ENCODE data around the gene TMEM266.
"Not testable (repeated sequence)": the region's sequence is repeated elsewhere in the genome, so short reads cannot be mapped to it uniquely, and the experiment has no call there.

Gene TMEM266

GRCh38 chr15:76059320-76060117 is at the start of gene TMEM266:
TSS of gene TMEM266 (plus strand) at chr15:76059985. CDS start at chr15:76134264, 74,279 bp downstream.
- TF ChIP-seq, protein P1, sequence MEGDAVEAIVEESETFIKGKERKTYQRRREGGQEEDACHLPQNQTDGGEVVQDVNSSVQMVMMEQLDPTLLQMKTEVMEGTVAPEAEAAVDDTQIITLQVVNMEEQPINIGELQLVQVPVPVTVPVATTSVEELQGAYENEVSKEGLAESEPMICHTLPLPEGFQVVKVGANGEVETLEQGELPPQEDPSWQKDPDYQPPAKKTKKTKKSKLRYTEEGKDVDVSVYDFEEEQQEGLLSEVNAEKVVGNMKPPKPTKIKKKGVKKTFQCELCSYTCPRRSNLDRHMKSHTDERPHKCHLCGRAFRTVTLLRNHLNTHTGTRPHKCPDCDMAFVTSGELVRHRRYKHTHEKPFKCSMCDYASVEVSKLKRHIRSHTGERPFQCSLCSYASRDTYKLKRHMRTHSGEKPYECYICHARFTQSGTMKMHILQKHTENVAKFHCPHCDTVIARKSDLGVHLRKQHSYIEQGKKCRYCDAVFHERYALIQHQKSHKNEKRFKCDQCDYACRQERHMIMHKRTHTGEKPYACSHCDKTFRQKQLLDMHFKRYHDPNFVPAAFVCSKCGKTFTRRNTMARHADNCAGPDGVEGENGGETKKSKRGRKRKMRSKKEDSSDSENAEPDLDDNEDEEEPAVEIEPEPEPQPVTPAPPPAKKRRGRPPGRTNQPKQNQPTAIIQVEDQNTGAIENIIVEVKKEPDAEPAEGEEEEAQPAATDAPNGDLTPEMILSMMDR (IDR thresholded peaks at IDR 0.05; ENCODE audit: low read depth, low read length), result no peak
- DNase-seq (ENCODE audit: low read depth in 2 of 2), result peak in 1 of 2 donors; percentile 9
- H3K4me3 ChIP-seq (replicated peaks in 1 of 2; ENCODE audit: low read depth in 2 of 2, low read length in 2 of 2), result peak within 1 kb of the TSS; percentile 46 to 53

GRCh38 chr15:76010613-76011012 is 49.2 kb upstream of the TMEM266 start:
- TF ChIP-seq, protein P1 (IDR thresholded peaks at IDR 0.05; ENCODE audit: low read depth, low read length), result no peak

DNA sequence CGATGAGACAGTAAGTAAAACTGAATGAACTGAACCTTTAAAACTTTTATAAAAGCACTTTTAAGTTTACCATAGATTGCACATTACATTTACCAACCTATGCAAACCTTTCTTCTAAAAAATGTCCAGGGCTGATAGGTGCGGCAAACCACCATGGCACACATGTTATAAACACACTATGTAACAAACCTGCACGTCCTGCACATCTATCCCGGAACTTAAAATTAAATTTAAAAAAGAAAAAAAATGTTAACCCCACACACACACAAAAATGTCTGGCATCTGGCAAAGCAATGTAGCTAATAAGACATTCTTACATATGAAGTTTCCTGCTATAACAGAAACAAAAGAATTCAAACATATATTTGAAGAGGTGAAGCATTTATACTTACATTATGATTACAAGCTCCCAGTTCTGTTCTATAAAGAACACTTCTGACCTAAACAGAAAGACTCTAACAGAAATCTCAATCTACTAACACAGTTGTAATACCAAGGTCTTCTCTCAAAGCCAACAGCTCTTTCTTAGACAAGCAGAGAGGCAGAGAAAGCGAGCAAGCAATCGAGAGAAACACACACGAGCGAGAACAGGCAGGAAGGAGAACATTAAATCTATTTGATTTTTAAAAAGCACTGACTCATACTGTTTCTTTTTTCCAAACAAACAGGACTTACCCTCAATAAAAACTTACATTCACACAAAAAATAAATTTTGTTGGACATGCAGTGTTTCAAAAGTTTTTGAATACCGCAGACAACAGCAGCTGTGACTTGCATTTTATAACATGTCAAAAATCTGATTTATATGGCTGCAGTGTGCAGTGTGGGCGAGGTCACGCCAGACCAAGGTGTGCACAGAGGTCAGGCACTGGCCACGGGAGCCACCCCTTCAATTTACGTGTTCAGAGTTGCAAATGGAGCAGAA is 47.9 kb upstream of the TMEM266 start, which contains the start of gene NRG4:
TSS of gene NRG4 (minus strand) at position 798 of the 925 bp plus-strand sequence. CDS start 1,194 bp downstream, outside the sequence.
- TF ChIP-seq, protein P1 (IDR thresholded peaks at IDR 0.05; ENCODE audit: low read depth, low read length), result no peak
- H3K4me3 ChIP-seq (replicated peaks in 1 of 2; ENCODE audit: low read depth in 2 of 2, low read length in 2 of 2), result no peak within 1 kb of the TSS
- peak; percentile 2 to 5 for DNase-seq (ENCODE audit: low read depth in 2 of 2)

More at GRCh38 chr15:76010613-76011012, 49.2 kb upstream of the TMEM266 start:
- DNase-seq (ENCODE audit: low read depth in 2 of 2), result no peak
- H3K4me3 ChIP-seq (replicated peaks in 1 of 2; ENCODE audit: low read depth in 2 of 2, low read length in 2 of 2), result no peak overlapping the region

GRCh38 chr15:76013470-76013869 is 46.3 kb upstream of the TMEM266 start:
- DNase-seq (ENCODE audit: low read depth in 2 of 2); H3K4me3 ChIP-seq (replicated peaks in 1 of 2; ENCODE audit: low read depth in 2 of 2, low read length in 2 of 2): not testable (repeated sequence)

DNA sequence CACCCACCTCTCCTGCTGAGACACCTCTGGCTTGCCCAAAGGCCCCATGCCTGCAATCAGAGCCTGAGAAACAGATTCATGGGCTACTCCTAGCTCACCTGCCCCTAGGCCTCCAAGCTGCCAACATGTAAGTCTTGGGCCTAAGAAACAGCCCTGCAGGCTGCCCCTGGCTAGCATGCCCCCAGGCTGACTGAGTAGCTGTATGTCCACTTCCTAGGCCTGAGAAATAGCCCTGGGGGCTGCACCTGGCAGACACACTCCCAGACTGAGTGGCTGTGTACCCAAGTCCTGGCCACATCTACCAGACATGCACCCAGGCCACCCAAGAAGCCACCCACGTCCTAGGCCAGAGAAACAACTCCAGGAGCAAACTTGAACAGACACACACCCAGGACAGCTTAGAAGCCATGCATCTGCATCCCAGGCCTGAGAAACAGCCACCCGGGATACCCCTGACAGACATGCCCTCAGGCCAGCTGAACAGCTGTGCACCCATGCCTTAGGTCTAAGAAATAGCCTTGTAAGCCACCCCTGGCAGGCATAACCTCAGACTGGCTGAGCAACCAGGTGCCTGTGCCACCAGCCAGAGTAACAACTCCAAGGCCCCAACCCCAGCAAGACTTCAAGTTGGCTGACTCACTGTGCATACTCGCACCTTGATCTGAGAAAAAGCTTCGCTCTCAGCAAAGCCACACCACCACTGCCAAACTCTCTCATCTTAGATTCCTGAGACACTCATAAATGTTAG is 35.6 kb upstream of the TMEM266 start:
- no peak for DNase-seq (ENCODE audit: low read depth in 2 of 2)
- TF ChIP-seq, protein P1 (IDR thresholded peaks at IDR 0.05; ENCODE audit: low read depth, low read length), result no peak
- no peak overlapping the region for H3K4me3 ChIP-seq (replicated peaks in 1 of 2; ENCODE audit: low read depth in 2 of 2, low read length in 2 of 2)

- no peak for DNase-seq (ENCODE audit: low read depth in 2 of 2)
- H3K4me3 ChIP-seq (replicated peaks in 1 of 2; ENCODE audit: low read depth in 2 of 2, low read length in 2 of 2), result no peak overlapping the region
- TF ChIP-seq, protein P1 (IDR thresholded peaks at IDR 0.05; ENCODE audit: low read depth, low read length), result no peak
These were observed 27.7 kb upstream of the TMEM266 start for GRCh38 chr15:76032046-76032445.

All from cardiac fibroblast (primary cell).